Rectal smooth muscle tissue (tissue), 1 donor: ENCODE data around the gene MPG.

Source experiments
- H3K27ac ChIP-seq: one replicate; pipeline ENCODE4 v1.7.0; 2013; ENCODE audit warnings: low read depth, low read length, inconsistent platforms
- H3K27me3 ChIP-seq: one replicate; pipeline ENCODE4 v1.7.0; 2013; ENCODE audit warnings: low read length; ENCODE audit not compliant: control insufficient read depth, insufficient read depth
- H3K36me3 ChIP-seq: one replicate; pipeline ENCODE4 v1.7.0; 2013; ENCODE audit warnings: low read length; ENCODE audit not compliant: control insufficient read depth, insufficient read depth
- H3K4me1 ChIP-seq: one replicate; pipeline ENCODE4 v1.7.0; 2013; ENCODE audit warnings: low read length; ENCODE audit not compliant: control insufficient read depth, insufficient read depth
- H3K4me3 ChIP-seq: one replicate; pipeline ENCODE4 v1.7.0; 2013; ENCODE audit warnings: low read length
- H3K9ac ChIP-seq: one replicate; pipeline ENCODE4 v1.7.0; 2013; ENCODE audit warnings: low read length

The MPG gene

DNA sequence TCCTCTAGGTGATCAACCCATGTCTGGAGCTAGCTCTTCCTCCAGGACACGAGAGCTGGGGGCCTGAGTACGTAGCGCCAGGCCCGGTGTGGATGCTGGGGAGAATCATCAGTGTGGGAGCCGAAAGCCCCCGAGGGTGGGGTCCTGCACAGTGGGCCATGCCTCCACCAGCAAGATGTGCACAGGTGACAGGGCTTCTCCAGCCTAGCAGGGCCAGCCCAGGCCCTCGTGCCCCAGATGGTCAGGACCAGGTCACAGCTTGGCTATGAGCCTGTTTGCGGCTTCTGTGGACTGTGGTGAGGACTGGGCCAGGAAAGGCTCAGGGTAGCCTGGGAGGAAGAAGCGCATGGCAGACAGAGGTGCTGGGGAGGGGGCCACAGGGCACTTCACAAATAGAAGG lies 7.8 kb downstream of the MPG start:
- no peak overlapping the region for H3K27ac ChIP-seq
- H3K4me3 ChIP-seq = no peak overlapping the region
- no peaks in the 10 kb centered on the region for H3K4me1 ChIP-seq
- no peaks in the 10 kb centered on the region for H3K27me3 ChIP-seq
- H3K36me3 ChIP-seq = peaks cover 23% of the 10 kb centered on the region
- no peak overlapping the region for H3K9ac ChIP-seq

DNA sequence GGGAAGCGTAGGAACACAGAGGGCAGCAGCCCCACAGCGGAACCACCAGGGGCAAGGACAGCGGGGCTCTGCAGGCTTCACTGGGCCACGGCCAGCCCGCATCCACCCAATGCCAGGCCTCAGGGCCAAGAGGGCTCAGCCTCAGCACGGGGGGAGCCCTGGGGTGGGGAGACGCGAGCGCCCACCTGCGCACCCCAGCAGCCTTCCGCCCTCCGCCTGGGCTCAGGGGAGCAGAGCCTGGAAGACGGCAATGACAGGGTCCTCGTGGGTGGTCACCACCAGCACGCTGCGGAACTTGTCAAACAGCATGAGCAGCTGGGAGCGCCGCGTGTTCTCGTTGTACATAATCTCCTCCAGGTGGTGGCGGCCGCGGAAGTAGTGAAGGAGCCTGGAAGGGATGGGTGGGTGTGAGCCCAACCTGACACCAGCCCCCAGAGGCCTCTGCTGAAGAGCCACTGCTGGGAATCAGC lies 8.5 kb downstream of the MPG start:
- no peaks in the 10 kb centered on the region for H3K4me1 ChIP-seq
- no peaks in the 10 kb centered on the region for H3K27me3 ChIP-seq
- no peak overlapping the region for H3K9ac ChIP-seq
- H3K36me3 ChIP-seq = peaks cover 23% of the 10 kb centered on the region
- no peak overlapping the region for H3K27ac ChIP-seq
- no peak overlapping the region for H3K4me3 ChIP-seq

DNA sequence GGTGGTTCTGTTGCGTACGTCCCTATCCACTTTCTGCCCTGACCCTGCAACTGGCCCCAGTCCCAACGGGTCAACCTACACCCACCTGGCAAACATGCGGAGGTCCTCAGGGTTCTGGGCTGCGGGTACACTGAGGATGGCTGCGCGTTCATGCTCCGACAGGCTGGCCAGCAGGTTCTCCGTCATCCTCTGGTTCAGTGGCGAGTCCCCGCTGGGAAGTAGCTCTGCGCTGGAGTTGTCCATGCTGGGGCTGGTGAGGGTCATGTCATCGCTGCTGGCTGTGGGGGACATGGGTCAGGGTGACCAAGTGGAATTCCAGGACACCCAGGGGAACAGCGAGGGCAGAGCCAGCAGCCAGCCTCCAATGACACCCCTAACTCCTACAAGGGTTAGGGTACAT lies 10.6 kb downstream of the MPG start:
- H3K27ac ChIP-seq = no peak overlapping the region

DNA sequence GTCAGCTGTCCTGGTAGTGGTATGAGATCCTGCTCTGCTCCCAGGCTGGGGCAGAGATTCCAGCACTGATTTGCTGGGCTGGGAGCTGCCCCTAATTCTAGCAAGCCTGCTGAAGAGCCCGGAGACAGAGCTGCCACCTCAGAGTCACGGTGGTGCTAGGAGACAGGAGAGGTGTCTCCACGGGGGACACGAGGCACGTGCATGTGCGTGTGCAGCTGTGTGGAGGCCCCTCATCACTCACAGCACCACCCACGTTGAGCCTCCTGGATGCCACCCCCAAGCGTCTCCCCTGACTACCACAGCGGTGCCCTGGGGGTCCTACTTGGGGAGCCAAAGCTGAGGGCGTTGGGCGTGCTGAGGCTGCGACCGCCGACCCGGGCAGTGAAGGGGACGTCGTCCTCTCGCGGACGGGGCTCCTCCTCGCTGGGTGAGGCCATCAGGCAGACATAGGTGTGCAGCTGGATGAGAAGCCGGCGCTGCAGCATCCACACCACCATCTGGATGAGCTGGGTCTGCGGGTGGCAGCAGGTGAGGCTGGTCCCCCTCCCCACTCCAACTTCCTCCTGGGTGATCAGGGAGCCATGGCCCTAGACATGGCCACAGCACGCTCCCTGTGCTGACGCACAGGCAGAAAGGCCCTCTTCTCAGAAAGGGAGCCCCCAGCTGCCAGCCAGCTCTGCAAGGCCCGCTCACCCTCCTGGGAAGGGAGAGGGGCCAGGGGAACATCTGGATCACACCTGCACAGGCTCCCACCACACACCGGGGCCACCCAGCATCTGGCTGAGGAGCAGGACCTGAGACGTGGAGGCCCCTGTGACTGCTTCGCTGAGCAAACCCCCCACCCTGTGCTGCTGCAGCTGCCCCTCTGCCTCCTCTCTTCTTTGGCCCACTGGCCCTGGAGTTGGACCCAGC lies 11.6 kb downstream of the MPG start:
- Histone ChIP-seq H3K36me3 (peaks cover 27% of the 10 kb centered on the region), H3K27ac (no peak overlapping the region), H3K4me3 (no peak overlapping the region), H3K27me3 (no peaks in the 10 kb centered on the region), H3K4me1 (no peaks in the 10 kb centered on the region), H3K9ac (no peak overlapping the region)

More for the DNA sequence above, 10.6 kb downstream of the MPG start:
- H3K4me3 ChIP-seq = no peak overlapping the region
- H3K27me3 ChIP-seq = no peaks in the 10 kb centered on the region
- no peak overlapping the region for H3K9ac ChIP-seq
- H3K36me3 ChIP-seq = peaks cover 26% of the 10 kb centered on the region
- no peaks in the 10 kb centered on the region for H3K4me1 ChIP-seq

DNA sequence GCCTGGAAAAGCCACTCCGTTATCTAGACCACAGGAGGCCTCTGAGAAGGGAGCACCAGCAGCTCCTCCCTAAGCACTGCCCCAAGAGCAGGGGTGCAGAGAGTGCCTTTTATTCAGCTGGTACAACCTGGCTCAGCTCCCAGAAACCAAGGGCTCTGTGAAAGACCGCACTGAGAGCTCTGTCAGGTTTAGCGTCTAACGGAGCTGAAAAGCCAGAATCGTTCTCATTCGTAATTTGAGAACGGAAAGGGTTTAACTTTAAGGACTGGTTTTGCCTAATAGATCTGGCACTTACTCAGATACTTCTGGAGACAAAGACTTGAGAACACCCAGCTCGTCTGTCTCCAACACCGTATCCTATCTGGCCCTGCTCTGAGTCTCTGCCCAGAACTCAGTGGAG lies 13.5 kb downstream of the MPG start:
- peak overlapping the region; percentile 17 for H3K27ac ChIP-seq
- H3K27me3 ChIP-seq = no peaks in the 10 kb centered on the region
- H3K4me3 ChIP-seq = no peak overlapping the region
- H3K4me1 ChIP-seq = no peaks in the 10 kb centered on the region
- peaks cover 22% of the 10 kb centered on the region for H3K36me3 ChIP-seq
- H3K9ac ChIP-seq = no peak overlapping the region

DNA sequence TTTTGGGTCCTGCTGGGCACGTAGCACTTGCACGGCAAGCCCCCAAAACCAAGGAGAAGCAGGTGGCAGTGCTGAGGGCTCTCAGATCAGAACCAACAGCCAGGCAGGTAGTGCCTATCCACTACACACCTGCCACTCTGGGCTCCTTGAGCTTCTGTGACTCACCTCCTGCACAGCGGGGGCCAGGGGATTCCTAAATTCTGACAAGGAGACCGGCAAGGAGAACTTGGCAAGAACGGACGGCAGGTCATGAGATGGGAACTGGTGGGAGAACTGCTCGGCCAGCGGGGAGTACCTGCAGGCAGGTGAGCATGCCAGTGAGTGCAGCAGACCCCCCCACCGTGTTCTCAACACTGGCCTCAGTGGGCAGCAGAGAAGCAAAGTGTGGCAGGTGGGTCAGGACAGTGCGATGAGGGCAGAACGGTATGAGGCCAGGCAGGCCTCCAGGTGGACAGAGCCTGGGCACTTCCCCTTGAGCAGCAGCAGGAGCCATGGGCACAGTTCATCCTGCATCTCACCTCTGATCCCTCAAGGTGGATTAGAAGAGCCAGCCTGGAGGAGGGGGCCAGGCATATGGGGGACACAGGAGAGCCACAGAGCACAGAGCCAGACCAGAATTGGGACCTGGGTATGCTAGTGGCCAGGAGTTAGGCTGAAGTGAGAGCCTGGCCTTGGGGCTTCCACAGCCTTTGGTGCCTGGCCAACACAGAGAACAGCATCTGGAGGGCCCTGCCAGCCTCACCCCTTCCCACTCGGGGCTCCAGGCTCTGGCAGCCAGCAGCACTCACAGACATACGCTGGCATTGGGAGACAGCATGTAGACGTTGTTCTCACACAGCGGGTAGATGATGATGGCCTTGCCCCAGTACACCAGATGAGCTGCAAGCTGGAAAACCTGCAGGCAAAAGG lies 14.7 kb downstream of the MPG start:
- Histone ChIP-seq H3K27me3 (no peaks in the 10 kb centered on the region), H3K36me3 (peaks cover 17% of the 10 kb centered on the region), H3K4me1 (no peaks in the 10 kb centered on the region), H3K4me3 (no peak overlapping the region), H3K27ac (no peak overlapping the region), H3K9ac (no peak overlapping the region)

DNA sequence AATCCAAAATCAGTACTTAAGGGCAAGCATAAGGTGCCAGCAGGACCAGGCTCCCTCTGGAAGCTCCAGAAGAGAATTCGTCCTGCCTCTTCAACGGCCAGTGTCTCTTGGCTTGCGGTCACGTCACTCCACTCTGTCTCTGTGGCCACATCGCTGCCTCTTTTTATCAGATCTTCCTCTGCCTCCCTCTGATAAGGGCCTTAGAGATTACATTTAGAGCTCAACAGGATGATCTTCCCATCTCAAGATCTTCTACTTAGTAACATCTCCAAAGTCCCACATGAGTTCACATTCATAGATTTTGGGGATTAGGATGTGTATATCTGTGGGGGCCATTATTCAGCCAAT lies 16.9 kb downstream of the MPG start:
- Histone ChIP-seq H3K27me3 (no peaks in the 10 kb centered on the region), H3K4me3 (no peak overlapping the region), H3K27ac (no peak overlapping the region), H3K9ac (no peak overlapping the region), H3K4me1 (no peaks in the 10 kb centered on the region), H3K36me3 (peaks cover 12% of the 10 kb centered on the region)

DNA sequence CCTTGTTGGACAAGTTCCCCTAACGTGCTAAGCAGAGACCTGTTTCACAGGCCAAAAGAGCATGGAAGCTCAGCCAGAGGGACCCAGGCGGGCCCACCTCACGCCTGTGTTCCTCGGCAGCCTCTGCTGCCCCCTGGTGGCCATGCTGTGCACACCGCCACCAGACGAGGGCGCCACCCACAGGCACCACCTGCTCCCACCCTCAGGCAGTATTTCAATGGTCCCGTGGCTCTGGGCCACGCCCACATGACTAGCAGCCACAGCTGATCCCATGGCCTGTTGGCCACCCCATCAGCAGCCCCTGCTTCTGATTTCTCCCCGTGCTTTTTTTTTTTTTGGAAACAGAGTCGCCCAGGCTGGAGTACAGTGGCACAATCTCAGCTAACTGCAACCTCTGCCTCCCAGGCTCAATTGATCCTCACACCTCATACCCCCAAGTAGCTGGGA lies 18.9 kb downstream of the MPG start:
- Histone ChIP-seq H3K36me3 (peaks cover 12% of the 10 kb centered on the region), H3K9ac (no peak overlapping the region), H3K27ac (no peak overlapping the region), H3K27me3 (no peaks in the 10 kb centered on the region), H3K4me1 (no peaks in the 10 kb centered on the region), H3K4me3 (no peak overlapping the region)

DNA sequence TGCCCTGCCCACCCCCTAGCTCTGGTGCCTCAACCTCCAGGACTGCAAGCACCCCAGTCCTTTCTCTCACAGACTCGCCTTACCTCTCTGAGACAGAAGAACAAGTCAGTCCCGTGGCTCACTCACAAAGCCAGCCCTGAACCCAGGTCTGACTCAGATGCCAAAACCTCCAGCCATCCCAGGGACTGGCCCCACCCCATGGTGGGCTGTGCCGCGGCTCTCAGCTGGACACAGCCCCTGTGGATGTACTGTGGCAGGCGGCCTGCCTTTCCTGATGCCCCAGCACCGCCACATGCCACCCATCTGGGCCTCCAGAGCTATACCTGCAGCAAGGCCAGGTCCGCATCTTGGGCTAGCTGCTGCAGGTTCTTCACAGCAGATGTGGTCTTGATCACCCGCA lies 19.8 kb downstream of the MPG start:
- Histone ChIP-seq H3K9ac (no peak overlapping the region), H3K4me3 (no peak overlapping the region), H3K27me3 (no peaks in the 10 kb centered on the region), H3K27ac (no peak overlapping the region), H3K4me1 (no peaks in the 10 kb centered on the region), H3K36me3 (peaks cover 12% of the 10 kb centered on the region)

DNA sequence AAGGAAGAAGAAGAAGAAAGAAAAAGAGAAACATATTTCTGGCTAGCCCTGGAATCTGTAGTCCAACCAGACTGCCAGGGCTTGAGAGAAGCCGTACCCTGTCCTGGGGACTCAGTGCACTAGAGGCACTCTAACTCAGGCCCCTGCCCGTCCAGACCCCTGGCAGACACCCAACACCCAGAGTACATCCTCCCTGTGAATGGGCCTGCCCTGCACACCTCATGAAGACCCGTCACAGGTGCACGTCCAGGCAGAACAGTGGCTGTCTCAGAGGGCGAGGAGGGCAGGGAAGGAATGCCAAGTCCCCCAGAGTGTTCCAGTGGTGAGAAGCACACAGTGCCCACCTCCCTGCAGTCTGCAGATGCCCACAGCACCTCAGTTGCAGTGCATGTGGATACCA lies 23.0 kb downstream of the MPG start:
- H3K4me3 ChIP-seq = no peak overlapping the region
- H3K27me3 ChIP-seq = no peaks in the 10 kb centered on the region
- H3K36me3 ChIP-seq = peaks cover 5% of the 10 kb centered on the region
- H3K27ac ChIP-seq = no peak overlapping the region
- no peaks in the 10 kb centered on the region for H3K4me1 ChIP-seq
- H3K9ac ChIP-seq = no peak overlapping the region

DNA sequence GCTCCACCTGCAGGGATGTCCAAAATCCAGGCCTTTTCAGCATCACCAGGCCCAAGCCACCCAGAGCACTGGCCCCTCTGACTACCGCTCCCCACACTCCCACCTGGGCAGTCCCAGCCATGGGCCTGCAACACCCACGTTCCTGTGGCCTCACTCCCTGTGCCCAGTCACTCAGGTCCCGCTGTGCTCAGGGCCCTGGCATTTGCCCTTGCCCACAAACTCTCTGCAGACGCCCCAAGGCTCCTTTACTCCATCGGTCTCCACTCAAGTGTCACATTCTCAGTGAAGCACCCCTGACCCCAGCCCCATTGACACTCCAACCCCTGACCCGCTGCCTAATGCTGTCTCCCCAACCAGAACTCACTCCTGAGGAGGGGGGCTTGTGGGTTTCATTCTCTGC lies 23.6 kb downstream of the MPG start:
- no peaks in the 10 kb centered on the region for H3K27me3 ChIP-seq
- H3K27ac ChIP-seq = no peak overlapping the region
- peaks cover 5% of the 10 kb centered on the region for H3K36me3 ChIP-seq
- H3K4me1 ChIP-seq = no peaks in the 10 kb centered on the region
- H3K9ac ChIP-seq = no peak overlapping the region
- H3K4me3 ChIP-seq = no peak overlapping the region

DNA sequence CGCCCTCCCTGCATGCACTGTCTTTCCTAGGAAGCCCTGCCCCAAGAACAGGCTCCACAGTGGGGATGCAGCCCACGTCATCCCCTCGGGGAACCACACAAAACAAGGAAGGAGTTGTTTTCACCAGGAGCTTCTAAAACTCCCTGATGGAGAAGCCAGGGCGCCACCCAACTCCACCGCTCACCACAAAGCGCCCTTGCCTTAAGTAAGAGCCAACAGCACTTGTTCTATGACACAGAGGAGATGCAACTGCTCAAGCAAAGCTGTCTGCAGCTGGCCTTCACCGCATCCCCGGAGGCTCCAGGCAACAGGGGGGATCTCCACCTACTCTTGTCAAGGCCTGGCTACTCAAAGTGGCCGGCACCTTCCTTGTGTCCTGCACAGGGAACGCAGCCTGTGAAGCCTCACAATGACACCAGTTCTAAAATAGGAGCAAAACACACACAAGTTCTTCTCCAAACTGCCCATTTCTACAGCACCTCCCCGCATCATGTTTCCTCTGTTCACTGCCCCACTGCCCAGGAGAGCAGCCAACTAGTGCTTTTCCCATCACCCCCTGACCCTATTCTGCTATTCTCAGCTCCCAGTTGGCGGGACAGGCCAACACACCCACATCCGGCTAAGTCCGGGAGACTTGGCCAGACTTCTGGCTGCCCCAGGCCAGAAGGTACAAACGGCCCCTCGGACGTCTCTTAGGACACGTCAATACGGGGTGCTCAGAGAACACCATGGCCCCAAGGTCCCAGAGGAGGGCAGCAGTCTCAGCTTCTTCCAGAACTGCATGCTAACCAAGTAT lies 24.2 kb downstream of the MPG start:
- H3K27me3 ChIP-seq = no peaks in the 10 kb centered on the region
- peaks cover 5% of the 10 kb centered on the region for H3K36me3 ChIP-seq
- no peak overlapping the region for H3K4me3 ChIP-seq
- H3K9ac ChIP-seq = no peak overlapping the region
- no peaks in the 10 kb centered on the region for H3K4me1 ChIP-seq
- H3K27ac ChIP-seq = no peak overlapping the region
